ENCODE measurements around the gene MARCKSL1. TPM values are rescaled to one million over a fixed set of nuclear protein-coding genes. Genes with fewer than 3 reads are reported as not detected.

Gene MARCKSL1
- total and polyA plus RNA-seq, 2 of the 13 experiments (the other 11 are each of a cell fraction or from before 2014, with no cell fraction given): 81.9 to 155 TPM

DNA sequence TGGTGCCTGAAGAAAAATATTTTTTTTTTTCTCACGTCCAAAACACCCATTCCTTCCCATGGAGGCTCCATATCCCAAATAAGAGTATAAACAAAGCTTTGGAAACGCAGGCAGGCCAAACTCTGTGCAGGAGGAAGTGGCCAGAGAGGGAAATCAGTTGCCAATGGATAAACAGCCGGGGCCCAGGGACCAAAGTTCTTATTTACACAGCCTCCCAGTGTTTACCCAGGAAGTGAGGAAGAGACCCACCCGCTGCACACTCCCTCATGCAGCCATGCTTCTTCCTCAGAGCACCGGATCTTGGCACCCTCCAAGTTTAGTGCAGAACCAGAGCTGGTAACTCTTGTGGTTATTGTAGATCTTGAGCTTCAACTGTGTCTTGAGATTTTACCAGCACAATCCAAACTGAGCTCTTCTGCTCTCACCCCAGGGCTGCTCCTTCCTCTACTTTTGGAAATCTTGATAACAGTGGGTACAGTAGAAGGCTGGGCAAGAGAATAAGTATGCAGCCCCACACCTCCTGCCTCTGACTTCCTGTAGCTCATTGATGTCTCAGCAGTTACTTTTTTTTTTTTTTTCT is 14.2 kb downstream of the MARCKSL1 start (continued):
- TF ChIP-seq, protein P1, sequence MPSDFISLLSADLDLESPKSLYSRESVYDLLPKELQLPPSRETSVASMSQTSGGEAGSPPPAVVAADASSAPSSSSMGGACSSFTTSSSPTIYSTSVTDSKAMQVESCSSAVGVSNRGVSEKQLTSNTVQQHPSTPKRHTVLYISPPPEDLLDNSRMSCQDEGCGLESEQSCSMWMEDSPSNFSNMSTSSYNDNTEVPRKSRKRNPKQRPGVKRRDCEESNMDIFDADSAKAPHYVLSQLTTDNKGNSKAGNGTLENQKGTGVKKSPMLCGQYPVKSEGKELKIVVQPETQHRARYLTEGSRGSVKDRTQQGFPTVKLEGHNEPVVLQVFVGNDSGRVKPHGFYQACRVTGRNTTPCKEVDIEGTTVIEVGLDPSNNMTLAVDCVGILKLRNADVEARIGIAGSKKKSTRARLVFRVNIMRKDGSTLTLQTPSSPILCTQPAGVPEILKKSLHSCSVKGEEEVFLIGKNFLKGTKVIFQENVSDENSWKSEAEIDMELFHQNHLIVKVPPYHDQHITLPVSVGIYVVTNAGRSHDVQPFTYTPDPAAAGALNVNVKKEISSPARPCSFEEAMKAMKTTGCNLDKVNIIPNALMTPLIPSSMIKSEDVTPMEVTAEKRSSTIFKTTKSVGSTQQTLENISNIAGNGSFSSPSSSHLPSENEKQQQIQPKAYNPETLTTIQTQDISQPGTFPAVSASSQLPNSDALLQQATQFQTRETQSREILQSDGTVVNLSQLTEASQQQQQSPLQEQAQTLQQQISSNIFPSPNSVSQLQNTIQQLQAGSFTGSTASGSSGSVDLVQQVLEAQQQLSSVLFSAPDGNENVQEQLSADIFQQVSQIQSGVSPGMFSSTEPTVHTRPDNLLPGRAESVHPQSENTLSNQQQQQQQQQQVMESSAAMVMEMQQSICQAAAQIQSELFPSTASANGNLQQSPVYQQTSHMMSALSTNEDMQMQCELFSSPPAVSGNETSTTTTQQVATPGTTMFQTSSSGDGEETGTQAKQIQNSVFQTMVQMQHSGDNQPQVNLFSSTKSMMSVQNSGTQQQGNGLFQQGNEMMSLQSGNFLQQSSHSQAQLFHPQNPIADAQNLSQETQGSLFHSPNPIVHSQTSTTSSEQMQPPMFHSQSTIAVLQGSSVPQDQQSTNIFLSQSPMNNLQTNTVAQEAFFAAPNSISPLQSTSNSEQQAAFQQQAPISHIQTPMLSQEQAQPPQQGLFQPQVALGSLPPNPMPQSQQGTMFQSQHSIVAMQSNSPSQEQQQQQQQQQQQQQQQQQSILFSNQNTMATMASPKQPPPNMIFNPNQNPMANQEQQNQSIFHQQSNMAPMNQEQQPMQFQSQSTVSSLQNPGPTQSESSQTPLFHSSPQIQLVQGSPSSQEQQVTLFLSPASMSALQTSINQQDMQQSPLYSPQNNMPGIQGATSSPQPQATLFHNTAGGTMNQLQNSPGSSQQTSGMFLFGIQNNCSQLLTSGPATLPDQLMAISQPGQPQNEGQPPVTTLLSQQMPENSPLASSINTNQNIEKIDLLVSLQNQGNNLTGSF (CRISPR knock-in tag; IDR thresholded peaks at IDR 0.05): no peak
- no peak for TF ChIP-seq MLLT10 (CRISPR knock-in tag; IDR thresholded peaks at IDR 0.05)
- TF ChIP-seq ZSCAN12 (CRISPR knock-in tag; IDR thresholded peaks at IDR 0.05): 0 out of 2 replicates have a peak, but pooled peaks have one; percentile 47
- TF ChIP-seq TP53 (CRISPR knock-in tag; conservative IDR thresholded peaks at IDR 0.05): no peak
- peak; percentile 59; the same call in 1 of the 2 replicates for TF ChIP-seq MXD3 (CRISPR knock-in tag; IDR thresholded peaks at IDR 0.05)
- TF ChIP-seq, protein P2, sequence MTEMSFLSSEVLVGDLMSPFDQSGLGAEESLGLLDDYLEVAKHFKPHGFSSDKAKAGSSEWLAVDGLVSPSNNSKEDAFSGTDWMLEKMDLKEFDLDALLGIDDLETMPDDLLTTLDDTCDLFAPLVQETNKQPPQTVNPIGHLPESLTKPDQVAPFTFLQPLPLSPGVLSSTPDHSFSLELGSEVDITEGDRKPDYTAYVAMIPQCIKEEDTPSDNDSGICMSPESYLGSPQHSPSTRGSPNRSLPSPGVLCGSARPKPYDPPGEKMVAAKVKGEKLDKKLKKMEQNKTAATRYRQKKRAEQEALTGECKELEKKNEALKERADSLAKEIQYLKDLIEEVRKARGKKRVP (CRISPR knock-in tag; IDR thresholded peaks at IDR 0.05): 0 out of 4 replicates have a peak, but pooled peaks of 1 of the 2 experiments have one; percentile 35
- peak; percentile 34; the same call in 1 of the 2 replicates for TF ChIP-seq ZSCAN25 (CRISPR knock-in tag; IDR thresholded peaks at IDR 0.05)
- TF ChIP-seq, protein P3, sequence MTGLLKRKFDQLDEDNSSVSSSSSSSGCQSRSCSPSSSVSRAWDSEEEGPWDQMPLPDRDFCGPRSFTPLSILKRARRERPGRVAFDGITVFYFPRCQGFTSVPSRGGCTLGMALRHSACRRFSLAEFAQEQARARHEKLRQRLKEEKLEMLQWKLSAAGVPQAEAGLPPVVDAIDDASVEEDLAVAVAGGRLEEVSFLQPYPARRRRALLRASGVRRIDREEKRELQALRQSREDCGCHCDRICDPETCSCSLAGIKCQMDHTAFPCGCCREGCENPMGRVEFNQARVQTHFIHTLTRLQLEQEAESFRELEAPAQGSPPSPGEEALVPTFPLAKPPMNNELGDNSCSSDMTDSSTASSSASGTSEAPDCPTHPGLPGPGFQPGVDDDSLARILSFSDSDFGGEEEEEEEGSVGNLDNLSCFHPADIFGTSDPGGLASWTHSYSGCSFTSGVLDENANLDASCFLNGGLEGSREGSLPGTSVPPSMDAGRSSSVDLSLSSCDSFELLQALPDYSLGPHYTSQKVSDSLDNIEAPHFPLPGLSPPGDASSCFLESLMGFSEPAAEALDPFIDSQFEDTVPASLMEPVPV (CRISPR knock-in tag; IDR thresholded peaks at IDR 0.05): no peak
- TF ChIP-seq SMAD9 (CRISPR knock-in tag; IDR thresholded peaks at IDR 0.05): no peak
- no peak for TF ChIP-seq ZNF530 (CRISPR knock-in tag; IDR thresholded peaks at IDR 0.05; ENCODE audit: low read depth)
- no peak for TF ChIP-seq FIP1L1 (IDR thresholded peaks at IDR 0.05; ENCODE audit: borderline replicate concordance, insufficient read depth, low read depth, low read length)
- no peak for TF ChIP-seq CENPT (CRISPR knock-in tag; IDR thresholded peaks at IDR 0.05; ENCODE audit: low read depth)
- TF ChIP-seq EZH2 (conservative IDR thresholded peaks at IDR 0.05; ENCODE audit: low read depth, low read length): no peak
- no peak for TF ChIP-seq ZNF598 (CRISPR knock-in tag; IDR thresholded peaks at IDR 0.05; ENCODE audit: borderline replicate concordance)
- peak in 1 of 2 experiments; percentile 36; a peak in 1 of 4 replicates for TF ChIP-seq POLR2A (IDR thresholded peaks at IDR 0.05; ENCODE audit: insufficient read depth in 1 of 2, low read depth in 2 of 2, low read length in 2 of 2)

Data from HepG2 (cell line).